Cardiac ventricle fibroblast (primary cell): ENCODE results near the gene TGM3. TPM values are rescaled to one million over a fixed set of nuclear protein-coding genes. Genes with fewer than 3 reads are reported as not detected.

Experiments used
- total RNA-seq: library from RNA; depleted of rRNA; stranded (reverse); fragments of >200 nt; gene quantifications from 2 replicates; pipeline ENCODE4 v1.2.3, GENCODE V29; 2015

Gene TGM3
- total RNA-seq, result not detected in 2 replicates

GRCh38 chr20:2295886-2296515 is at the start of gene TGM3:
Gene TGM3 (plus strand): TSS chr20:2296001. CDS start chr20:2296064, 63 bp downstream.

DNA sequence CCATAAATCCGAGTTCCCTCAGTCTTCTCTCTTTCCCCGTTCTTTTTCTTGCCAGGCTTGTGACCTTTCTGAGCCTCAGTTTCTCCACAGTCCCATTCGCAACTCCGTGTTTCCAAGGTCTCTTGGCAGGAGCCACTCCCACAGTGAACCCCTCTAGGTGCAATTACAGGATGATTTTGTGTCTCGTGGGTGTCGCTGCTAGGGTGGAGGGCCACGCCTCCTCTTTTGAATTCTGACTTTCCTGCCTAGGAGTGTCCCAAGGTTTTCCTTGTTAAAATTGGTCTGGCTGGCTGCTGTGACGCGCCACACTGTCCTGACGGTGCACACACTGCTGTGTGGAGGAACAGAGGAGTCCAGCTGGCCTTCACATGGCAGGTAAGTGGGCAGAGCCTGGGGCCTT is 84.8 kb downstream of the TGM3 start, which contains the start of gene TGM6:
TGM6 (plus strand) TSS at position 301 of the 400 bp plus-strand sequence; CDS start at position 369, 68 bp downstream.

Other genes starting within 250 kb of the TGM3 start
- gene STK35, start 194.2 kb upstream of the TGM3 start, total RNA-seq, result 7.7 and 8.1 TPM in 2 replicates
- gene TGM6, start 84.9 kb downstream of the TGM3 start, total RNA-seq, result not detected in 2 replicates
- gene SNRPB, start 174.8 kb downstream of the TGM3 start, total RNA-seq, result 150 and 161 TPM in 2 replicates
- 4.8 and 16.0 TPM in 2 replicates for gene ZNF343, start 212.9 kb downstream of the TGM3 start, total RNA-seq
- gene TMC2, start 240.6 kb downstream of the TGM3 start, total RNA-seq, result not detected in 2 replicates